WI38 (cell line): ENCODE data around the gene BANP.

Source experiments
- H3K4me3 ChIP-seq: 2 replicates; pipeline ENCODE4 v1.5.1; 2011; ENCODE audit warnings: low read depth, mild to moderate bottlenecking, control low read depth, low read length
- TF ChIP-seq, protein P1 (sequence below): IDR thresholded peaks from 2 replicates; pipeline ENCODE4 v1.5.1; 2012; ENCODE audit warnings: low read depth, mild to moderate bottlenecking, control low read depth, low read length

The BANP gene

DNA sequence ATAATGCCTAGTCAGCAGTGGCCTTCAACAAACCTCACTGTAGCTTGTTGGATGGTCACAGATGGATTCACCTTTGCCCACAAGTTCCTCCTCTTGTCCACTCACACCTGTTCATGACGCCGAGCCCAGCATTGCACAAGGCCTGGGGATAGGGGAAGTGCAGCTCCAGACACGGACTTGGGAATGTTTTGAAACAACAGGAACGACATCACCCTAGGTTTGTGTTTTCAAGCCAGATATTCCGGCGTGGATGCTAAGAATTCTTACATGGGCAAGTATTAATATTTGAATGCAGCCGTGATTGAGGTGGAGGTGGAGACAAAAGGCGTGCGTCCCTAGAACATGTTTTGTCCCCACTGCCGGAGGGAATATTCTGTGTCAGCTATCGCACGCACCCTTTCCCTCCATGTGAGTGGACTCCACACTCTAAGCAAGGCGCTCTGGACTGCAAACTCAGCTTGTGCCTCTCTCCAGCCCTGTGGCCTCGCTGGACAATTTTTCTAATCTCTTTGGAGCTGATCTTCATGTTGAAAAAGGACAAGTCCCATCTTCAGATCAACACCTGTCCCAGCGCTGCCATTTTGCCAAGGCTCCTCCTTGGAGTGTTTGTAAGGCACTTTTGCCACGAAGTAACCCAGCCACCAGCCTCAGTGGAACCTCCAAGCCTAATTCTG, 2.0 kb upstream of the BANP start:
- TF ChIP-seq, protein P1, sequence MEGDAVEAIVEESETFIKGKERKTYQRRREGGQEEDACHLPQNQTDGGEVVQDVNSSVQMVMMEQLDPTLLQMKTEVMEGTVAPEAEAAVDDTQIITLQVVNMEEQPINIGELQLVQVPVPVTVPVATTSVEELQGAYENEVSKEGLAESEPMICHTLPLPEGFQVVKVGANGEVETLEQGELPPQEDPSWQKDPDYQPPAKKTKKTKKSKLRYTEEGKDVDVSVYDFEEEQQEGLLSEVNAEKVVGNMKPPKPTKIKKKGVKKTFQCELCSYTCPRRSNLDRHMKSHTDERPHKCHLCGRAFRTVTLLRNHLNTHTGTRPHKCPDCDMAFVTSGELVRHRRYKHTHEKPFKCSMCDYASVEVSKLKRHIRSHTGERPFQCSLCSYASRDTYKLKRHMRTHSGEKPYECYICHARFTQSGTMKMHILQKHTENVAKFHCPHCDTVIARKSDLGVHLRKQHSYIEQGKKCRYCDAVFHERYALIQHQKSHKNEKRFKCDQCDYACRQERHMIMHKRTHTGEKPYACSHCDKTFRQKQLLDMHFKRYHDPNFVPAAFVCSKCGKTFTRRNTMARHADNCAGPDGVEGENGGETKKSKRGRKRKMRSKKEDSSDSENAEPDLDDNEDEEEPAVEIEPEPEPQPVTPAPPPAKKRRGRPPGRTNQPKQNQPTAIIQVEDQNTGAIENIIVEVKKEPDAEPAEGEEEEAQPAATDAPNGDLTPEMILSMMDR = no peak
- H3K4me3 ChIP-seq = no peak overlapping the region

DNA sequence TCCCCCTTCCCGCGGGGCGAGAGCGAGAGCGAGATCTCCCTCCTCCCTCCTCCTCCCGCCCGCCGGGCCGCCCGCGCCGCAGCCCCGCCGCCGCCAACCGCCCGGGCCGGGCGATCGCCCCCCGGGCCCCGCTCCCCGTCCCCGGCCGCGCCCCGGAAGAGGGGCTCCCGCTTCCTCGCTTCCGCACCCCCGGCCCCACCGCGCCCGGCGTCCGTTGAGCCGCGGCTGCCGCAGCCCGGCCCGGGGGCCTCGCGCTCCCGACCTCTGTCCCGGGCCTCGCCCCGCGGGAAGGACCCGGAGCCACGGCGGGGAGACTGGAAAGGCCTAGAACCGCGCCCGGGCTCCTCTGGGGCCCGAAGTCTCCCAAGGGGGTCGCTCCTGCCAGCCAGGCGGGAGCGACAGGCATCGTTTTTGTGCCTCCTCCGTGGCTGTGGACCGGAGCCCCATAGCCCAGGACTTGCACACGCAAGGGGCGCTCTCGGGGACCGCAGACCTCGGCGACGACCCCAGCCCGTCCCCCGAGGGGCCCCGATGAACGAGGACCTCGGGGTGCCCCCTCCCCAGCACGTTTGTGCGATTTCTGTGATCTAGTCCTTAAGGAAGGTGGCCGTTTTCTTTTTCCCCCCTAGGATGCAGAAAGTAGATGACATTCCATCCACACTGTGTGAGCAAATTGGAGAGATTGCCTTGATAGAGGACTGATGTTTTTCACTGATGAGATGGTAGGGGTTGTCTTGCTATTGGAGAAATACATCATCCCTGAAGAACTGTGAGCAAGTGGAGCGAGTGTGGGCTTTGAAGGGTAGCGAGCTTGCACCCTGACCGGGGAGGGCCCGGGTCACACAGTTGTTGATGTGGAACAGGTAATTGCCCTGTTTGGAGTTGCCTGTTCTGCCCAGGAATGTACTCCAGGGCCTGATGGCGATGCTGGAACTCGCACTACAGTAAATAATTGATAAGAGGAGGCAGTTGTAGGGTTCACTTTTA, 611 bp downstream of the BANP start:
- H3K4me3 ChIP-seq = peak overlapping the region; percentile 90
- TF ChIP-seq, protein P1 = no peak

DNA sequence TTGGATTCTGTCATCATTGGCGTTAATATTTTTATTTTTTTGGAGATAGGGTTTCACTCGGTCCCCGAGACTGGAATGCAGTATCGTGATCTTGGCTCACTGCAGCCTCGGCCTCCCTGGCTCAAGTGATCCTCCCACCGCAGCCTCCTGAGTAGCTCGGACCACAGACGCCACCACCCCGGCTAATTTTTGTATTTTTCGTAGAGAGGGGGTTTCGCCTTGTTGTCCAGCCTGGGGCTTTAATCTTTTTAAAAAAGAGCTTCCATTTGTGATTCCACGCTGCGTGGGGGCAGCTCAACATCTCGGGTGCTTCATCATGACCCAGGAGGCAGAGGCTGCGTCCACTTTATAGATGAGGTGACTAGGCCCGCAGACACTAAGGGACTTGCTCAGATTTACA, 1.5 kb downstream of the BANP start:
- TF ChIP-seq, protein P1 = no peak
- H3K4me3 ChIP-seq = peak overlapping the region; percentile 90

DNA sequence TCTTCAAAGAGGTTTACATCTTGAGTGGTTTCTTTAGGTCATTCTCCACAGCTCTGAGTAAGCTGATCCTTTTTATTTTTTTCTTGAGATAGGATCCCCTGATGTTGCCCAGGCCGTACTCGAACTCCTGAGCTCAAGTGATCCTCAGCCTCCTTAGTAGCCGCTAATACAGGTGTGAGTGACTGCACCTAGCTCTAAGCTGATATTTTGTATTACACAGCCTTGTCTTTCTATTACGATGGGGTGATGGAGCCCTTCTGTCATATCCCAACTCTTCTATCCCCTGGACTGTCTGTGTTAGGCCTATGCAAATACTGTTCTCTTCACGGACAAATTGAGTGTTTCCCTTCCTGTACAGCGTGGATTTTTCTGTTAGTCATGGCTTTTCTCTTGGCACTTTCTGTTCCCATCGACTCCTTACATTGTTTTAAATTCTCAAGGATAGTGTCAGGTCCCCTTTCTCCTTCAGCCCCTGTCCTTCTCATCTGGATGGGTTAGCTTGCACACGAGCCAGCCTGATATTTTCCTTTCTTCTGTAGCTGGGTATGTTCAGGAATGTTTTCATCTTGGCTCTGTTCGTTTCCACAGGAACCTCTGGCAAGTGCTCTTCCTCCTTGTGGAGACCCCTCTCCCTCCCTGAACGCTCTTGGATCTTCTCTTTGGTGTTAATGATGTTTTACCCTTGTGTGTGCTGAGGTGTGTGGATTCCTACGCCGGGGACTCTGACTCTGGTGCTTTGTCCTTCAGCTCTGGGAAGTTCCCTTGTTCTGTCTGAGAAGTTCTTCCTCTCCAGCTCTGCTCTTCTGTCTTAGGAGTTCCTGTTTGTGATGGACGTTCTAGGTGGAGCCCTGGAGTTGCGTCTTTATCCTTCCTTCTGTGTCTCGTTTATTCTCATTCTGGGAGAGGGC, 2.3 kb downstream of the BANP start:
- TF ChIP-seq, protein P1 = no peak
- H3K4me3 ChIP-seq = no peak overlapping the region

DNA sequence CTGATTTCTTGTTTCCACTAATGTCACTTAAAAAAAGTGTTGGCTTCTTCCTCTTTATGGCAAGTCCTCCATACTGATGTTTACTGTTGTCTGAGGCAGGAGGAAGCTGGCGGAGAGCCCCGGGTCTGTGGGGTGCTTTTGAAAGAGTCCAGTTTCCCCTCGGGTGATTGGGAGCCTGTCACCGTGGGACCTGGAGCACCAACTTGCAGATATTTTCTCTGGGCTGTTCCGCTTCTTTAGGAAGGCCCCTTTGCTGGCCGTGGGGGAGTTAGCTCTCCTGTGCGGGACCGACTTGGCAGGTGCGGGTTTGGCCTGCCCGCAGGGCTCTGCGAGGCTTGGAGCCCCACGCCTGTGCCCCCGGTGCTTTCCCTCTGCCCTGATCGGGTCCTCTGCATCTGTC, 3.1 kb downstream of the BANP start:
- H3K4me3 ChIP-seq = no peak overlapping the region
- TF ChIP-seq, protein P1 = no peak

DNA sequence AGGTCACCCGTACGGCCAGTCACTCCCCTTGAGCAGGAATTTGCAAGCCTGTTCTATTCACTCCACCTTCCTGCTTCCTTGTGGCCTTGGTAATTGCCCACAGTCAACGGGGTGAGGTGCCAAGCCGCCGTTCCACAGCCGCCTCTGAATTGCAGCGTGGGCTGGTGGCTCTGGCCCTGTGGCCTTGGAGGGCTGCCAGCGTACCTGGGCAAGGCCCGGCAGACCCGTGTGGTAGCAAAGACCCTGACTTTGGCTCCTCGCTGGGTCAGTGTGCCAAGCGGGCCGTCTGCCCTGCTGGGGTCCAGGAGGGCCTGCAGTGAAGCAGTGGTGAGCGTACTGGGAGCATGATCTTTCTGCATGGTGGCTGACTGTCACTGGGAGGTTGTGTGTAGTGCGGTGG, 3.6 kb downstream of the BANP start:
- no peak overlapping the region for H3K4me3 ChIP-seq
- TF ChIP-seq, protein P1 = no peak
